ENCODE results near the gene LRP6.

LRP6 gene

GRCh38 chr12:12068751-12069150 lies 198.1 kb downstream of the LRP6 start:
- no peak for DNase-seq

Data from NCI-H774 (cell line).